NCI-H2227 (cell line): Measurements from ENCODE around the gene PIK3CB.
A peak's percentile ranks its signal among the peaks of the same experiment; 100 is the strongest.
"Not testable (repeated sequence)": the region's sequence is repeated elsewhere in the genome, so short reads cannot be mapped to it uniquely, and the experiment has no call there.

Experiments
- DNase-seq: peaks from one replicate; lab custom pipeline; 2025; ENCODE audit not compliant: unreplicated experiment; lab: John Stamatoyannopoulos, UW

The PIK3CB gene

DNA sequence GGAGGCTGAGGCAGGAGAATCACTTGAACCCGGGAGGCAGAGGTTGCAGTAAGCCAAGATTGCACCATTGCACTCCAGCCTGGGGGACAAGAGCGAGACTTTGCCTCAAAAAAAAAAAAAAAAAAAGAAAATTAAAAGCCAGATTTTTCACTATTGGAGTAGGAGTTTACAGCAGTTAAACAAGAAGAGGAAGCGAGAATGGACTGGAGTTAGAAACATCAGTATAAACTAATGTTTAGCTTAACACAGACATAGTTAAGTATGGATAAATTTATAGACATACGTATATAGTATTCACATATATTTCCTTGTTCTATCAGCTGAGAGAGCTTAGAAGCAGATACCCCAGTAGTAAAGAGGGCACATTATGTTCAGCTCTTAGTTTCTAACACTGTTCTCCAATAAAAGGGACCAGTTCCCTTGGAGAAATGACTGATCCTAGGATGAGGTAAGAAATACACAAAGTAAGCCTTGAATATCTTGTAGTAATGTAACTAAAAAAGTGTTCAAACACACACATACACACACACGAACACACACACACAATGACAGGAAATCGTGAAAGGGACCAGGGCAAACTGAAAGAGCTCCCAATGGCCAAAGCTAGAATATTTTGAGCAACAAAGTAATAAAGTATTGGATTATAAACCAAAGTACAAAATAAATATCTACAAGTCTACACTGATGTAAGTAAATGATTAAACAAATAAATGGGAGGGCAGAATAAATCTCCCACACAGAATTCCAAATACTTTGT lies 25.1 kb downstream of the PIK3CB start:
- no peak for DNase-seq

DNA sequence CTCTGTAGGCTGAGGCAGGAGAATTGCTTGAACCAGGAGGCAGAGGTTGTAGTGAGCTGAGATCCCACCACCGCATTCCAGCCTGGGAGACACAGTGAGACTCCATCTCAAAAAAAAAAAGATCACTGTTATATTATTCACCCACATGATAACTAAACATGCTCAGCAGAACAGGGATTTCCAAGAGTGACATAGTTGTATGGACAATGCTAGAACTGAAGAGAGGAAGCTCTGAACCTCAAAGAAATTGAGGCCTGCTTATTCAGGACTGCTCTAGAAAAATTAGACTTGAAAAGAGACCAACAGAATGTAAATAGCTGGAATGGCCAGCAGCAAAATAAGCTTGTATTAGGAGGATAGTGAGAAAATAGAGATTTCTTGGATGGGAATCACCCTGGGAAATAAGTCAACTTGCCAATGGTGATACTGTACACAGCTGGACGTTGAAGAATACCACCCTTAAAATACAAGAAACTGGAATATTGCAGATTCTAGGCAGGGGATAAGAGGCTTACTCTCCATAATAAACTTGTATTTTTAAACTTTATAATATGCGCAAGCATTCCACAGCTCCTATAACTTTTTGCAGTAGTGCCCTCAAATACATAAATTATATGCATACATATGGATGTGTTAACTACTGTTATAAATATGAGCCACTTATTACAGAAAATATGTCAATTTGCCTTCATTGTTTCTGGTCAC lies 28.2 kb downstream of the PIK3CB start:
- no peak for DNase-seq

DNA sequence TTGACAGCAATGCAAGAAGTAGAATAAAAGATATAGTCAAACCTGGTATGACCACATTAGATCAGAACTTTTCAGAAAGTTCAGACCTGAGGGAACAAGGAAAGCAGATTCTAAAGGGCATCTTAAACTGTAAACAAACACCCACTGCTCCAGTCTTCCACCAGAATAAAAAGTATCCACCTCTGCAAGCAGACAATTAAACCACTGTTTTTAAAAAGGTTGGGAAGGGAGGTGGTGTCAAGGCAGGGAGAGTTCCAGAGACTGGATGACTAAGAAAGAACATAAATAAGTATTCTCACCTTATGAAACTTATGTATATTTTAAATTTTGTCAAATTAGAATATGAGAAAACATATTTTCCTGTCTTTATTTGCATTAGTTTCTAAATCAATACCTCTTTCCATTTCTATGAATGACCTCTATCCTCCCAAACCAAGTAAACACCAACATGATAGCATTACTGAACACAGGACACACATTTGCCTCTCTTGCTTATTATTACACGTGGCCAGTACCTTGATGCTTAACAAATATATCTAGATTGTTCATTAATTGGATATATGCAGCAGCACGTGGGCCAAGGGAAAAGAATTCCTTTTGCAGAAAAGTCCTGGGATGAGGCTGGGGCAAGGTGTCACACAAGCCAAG lies 31.6 kb downstream of the PIK3CB start:
- DNase-seq, result no peak

DNA sequence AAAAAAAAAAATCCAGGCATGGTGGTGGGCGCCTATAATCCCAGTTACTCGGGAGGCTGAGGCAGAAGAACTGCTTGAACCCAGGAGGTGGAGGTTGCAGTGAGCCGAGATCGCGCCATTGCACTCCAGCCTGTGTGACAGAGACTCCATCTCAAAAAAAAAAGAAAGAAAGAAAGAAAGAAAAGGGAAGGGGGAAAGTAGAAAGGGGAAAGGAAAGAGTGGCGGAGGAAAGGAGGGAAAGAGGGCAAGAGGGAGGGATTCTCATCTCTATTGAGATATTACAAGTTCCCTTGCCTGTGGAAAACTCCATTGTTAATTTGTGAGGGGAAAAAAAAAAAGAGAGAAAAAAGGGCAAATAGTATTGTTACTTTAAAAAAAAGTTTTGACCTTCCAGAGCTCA lies 32.5 kb downstream of the PIK3CB start:
- not testable (repeated sequence) for DNase-seq

DNA sequence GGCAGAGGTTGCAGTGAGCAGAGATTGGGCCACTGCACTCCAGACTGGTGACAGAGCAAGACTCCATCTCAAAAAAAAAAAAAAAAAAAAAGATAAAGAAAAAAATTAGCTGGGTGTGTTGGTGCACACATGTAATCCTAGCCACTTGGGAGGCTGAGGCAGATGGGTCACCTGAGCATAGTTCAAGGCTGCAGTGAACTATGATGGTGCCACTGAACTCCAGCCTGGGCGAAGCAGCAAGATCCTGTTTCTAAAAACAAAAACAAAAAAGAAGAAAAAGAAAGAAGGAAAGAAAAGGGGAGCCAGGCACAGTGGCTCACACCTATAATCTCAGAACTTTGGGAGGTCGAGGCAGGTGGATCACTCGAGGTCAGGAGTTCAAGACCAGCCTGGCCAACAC lies 32.9 kb downstream of the PIK3CB start:
- DNase-seq, result no peak

DNA sequence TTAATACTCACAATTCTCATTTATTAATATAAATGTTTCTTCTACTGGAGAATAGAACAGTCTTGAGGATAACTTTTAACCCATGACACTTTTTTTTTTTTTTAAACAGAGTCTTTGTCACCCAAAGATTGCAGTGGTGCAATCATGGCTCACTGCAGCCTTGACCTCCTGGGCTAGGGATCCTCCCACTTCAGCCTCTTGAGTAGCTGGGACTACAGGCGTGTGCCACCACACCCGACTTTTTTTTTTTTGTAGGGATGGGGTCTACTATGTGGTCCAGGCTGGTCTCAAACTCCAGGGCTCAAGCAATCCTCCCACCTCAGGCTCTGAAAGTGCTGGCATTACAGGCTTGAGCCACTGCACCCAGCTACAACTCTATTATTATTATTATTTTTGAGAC lies 34.5 kb downstream of the PIK3CB start:
- DNase-seq, result no peak

DNA sequence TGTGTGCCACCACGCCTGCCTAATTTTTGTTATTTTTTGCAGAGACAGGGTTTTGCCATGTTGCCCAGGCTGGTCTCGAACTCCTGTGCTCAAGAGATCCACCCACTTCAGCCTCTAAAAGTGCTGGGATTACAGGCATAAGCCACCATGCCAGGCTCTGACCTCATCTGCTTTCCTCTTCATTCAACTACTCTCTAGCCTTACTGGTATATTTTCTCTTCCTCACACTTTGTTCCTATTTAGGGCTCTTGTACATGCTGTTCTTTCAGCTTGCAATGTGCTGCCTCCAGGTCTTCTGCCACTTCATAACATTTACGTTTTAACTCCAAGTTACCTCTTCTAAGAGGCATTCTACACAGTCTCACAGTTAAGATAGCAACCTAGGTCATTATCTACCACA lies 34.9 kb downstream of the PIK3CB start:
- DNase-seq, result no peak

DNA sequence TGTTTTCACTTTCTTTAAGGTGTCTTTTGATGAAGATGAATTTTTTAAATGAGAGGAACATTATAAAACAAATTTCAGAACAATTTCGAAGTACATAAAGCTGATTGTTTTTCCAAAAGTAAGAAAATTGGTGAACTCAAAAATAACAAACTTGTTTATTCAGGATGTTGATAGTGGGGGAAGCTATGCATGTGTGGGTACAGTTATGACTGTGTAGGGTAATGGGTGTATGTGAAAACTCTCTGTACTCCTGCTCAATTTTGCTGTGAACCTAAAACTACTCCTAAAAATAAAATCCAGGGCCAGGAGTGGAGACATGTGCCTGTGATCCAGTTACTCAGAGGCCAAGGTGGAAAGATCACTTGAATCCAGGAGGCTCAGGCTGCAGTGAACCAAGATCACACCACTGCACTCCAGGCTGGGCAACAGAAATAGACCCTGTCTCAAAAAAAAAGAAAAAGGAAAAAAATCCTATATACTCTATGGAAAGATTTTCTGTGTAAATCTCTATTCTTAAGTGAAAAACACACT lies 37.2 kb downstream of the PIK3CB start:
- DNase-seq, result no peak

DNA sequence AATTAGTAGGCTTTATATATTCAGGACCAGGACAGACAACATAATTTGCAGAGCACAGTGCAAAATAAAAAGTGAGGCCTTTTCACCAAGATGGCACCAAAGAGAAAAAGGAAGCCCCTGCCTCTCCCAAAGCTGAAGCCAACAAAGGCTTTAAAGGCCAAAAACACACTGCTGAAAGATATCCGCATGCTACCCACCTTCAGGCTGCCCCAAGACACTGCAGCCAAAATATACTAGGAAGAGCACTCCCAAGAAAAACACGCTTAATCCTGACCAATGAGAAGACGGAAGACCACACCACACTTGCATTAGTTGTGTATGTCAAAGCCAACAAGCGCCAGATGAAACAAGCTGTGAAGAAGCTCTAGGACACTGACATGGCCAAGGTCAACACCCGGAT lies 38.0 kb downstream of the PIK3CB start:
- DNase-seq, result no peak

DNA sequence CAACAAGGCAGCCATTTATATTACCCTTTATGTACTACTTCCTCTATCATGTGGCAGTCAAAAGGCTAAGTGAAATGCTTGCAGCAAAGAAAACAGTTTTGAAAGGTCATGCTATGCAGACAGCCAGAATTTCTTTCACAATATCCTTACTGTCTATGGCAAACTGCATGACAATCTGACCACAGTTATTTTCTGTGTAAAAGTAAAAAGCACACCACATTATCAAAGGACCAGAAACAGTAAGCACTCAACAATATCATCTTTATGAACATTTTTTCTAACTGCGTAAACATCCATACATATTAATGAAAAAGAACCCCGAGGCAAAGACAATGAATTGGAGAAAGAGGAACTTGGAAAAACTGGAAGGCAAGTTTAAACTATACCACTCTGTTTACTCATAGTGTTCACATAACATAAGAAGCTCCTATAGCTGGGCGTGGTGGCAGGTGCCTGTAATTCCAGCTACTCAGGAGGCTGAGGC lies 47.9 kb downstream of the PIK3CB start:
- DNase-seq, result no peak

DNA sequence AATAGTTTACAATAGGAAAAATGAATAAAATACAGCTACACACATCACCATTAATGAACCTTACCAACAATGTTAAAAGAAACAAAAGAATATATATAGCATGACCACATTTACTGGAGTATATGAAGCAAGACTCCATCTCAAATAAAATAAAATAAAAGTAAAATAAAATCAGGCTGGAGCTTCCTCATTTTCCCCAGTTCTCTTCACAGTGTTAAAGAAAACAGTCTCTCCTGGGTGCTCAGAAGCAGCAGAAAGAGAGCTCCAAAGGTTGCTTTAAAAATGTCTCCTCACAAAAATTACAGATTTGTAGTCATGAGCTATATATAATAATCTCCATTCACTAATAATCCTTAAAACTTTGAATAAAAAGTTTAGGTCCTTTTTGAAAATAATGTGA lies 48.8 kb downstream of the PIK3CB start:
- DNase-seq, result no peak

DNA sequence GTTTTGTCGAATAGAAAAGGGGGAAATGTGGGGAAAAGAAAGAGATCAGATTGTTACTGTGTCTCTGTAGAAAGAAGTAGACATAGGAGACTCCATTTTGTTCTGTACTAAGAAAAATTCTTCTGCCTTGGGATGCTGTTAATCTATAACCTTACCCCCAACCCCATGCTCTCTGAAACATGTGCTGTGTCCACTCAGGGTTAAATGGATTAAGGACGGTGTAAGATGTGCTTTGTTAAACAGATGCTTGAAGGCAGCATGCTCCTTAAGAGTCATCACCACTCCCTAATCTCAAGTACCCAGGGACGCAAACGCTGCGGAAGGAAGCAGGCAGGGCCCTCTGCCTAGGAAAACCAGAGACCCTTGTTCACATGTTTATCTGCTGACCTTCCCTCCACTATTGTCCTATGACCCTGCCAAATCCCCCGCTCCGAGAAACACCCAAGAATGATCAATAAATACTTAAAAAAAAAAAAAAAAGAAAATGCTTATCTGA lies 49.3 kb downstream of the PIK3CB start:
- not testable (repeated sequence) for DNase-seq

DNA sequence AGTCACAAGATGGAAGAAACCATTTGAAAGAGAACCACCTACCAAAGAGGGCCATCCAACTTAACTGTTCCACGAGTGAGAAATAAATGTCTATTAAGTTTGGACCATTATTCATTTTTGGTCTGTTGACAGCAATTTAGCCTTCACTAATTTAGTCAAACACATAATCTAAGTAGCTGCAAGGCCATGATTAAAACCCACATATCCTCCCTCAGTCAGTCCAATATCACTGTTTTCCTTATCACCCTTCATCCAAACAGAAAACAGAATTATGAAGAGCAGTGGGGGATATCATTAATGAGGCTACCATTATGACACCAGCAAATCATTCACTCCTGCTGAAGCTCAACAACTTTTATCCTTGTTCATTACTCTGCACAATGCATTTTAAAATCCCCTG lies 52.0 kb downstream of the PIK3CB start:
- no peak for DNase-seq

DNA sequence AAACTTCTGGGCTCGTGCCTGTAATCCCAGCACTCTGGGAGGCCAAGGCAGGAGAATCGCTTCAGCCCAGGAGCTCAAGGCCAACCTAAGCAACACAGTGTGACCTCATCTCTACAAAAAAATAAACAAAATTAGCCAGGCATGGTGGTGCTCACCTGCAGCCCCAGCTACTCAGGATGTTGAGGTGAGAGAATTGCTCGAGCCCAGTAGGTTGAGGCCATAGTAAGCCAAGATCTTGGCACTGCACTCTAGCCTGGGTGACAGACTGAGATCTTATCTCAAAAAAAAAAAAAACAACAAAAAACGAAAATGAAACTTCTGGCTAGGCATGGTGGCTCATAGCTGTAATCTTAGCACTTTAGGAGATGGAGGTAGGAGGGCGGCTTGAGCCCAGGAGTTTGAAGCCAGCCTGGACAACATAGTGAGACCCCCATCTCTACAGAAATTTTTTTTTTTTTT lies 53.7 kb downstream of the PIK3CB start:
- DNase-seq, result no peak

DNA sequence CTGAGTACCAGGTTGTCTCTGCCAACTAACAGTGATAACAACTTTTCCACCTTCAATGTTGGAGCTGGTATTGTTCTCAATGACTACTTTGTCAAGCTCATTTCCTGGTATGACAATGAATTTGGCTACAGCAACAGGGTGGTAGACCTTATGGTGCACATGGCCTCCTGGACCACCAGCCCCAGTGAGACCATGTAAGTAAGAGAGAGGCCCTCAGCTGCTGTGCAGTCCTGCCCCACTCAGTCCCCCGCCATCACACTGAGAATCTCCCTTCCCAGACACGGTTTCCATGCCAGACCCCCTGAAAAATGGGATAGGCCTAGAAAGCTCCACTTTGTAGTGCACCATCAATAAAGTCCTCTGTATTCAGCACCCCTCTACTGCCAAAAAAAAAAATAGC lies 56.1 kb downstream of the PIK3CB start:
- DNase-seq, result no peak

DNA sequence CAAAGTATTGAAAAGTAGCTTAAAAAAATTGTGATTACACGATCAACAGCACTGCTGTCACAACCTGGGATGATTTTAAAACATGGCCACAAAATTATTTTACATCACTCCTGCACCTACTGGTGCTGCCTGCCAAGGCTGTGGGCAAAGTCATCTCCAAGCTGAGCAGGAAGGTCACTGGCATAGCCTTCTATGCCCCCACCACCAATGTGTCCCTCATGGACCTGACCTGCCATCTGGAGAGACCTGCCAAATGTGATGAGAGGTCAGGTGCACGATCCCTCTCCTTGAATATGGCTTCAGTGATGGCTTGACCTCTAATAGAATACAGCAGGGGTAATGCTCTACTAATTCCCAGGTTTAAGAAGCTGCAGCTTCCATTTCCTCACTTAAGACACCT lies 57.8 kb downstream of the PIK3CB start:
- no peak for DNase-seq

DNA sequence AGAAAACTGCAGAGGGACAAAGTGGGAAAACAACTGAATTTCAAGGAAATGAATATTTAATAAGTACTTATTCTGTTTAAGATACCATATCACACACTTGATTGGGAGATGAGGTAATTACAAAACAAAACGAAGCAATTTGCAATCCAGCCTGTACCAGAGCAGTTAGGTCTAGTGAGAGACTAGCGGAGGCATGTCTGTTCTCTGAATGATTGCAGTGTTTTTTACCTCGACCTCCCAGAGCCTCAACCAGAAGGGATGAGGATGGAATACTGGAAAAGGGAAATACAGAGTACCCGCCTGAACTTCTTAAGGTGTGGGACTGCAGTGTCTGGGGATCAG lies 59.5 kb downstream of the PIK3CB start:
- no peak for DNase-seq

DNA sequence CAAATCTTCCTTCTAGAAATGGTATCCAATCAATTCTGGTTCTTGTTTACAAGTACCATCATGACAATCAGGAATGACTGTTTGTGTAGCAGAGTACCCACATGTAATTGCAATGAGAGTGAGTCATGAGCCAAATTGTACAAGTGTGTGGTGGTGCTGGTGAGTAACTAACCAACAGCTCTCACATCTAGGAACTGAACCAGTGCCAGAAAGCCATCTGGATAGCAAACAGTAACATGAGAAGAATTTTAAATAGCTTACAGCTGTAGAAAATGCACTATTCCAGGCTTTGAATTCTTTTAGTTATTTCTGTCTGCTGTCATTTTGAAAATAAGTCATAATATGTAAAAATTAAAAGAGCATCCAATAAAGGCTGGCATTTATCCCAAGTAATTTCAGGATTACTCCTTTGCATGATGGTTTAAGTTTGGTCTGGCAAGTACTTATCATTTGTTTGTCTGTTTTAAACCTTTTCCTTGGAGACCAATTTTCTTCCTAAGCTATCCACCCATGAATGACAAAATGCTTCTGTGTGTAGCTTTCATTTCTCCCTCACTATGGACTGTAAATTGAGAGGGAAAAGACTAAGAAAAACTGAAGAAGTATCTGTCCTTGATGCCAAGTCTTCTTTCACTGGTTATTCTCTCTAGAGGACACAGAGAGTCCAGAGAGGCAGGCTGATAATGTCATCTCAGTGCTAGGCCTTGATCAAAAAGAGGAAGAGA lies 60.0 kb downstream of the PIK3CB start:
- DNase-seq, result peak; percentile 2

DNA sequence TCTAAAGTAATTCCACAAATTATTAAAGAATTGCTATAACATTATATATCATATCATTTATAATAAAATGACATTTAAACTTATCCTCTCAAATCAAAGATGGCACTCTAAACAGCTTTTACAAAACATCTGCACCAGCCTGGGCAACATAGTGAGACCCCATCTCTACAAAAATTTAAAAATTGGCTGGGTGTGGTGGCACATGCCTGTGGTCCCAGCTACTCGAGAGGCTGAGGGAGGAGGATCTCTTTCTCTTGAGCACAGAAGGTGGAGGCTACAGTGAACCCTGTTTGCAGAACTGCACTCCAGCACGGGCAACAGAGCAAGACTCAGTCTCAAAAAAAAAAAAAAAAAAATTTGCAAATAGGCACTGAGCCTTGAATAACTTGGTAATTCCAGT lies 63.1 kb downstream of the PIK3CB start:
- DNase-seq, result no peak

DNA sequence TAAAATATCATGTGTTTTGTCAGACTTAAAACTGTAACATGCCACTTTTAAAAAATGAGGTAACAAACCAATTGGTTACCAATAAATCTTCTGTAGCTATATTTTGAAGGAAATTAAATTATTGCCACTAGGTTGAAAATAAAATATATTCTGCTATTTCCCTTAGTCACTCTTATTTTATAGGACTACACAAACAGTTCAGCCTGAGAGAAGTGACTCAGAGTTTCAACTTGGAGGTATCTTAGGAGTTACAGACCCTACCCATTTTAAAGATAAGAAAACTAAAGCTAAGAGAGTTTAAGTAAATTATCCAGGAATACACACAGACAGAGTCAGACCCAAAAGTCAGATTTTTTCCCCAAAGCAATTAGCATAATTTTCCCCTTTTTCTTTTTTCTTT lies 65.1 kb downstream of the PIK3CB start:
- no peak for DNase-seq

DNA sequence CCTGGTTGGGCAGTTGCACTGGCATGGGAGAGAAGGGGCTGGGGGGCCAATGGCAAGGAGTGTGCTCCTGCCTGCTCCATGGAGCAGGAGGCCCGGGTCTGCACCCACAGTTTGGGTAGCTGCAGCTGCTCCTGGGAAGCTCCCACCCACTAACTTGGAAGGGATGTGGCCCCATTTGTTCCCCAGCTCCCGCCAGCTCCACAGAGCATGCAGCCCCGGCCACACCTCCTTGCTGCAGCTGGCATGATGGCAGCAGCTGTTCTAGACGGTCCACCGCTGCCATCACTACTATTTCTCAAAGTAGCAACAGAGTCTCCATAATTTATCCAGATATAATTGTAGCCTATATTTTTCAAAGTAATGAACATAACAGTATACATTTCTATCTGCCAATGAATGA lies 65.8 kb downstream of the PIK3CB start:
- no peak for DNase-seq
